Activated CD4-positive, alpha-beta memory T cell treated with anti-CD3 and anti-CD28 coated beads for 36 hours (primary cell): Measurements from ENCODE around the gene ZEB2. TPM values are rescaled to one million over a fixed set of nuclear protein-coding genes. Genes with fewer than 3 reads are reported as not detected.

ENCODE experiments used
- CTCF ChIA-PET: fragments of 350-600 bp; sonication (Branson Sonifier 250); formaldehyde crosslinking; loops from one replicate; lab custom pipeline; 2021; ENCODE audit warnings: antibody characterized with exemption, inconsistent platforms; lab: Charles Lee
- POLR2A ChIA-PET: fragments of 350-600 bp; sonication (Branson Sonifier 250); formaldehyde crosslinking; loops from one replicate; lab custom pipeline; 2021; ENCODE audit warnings: antibody characterized with exemption; lab: Charles Lee
- DNase-seq: peaks from one replicate; pipeline ENCODE4 v3.0.0-alpha.2; 2020
- H3K27ac Mint-ChIP-seq: one replicate; pipeline ENCODE4 v1.8.0; 2021; ENCODE audit warnings: mixed read lengths
- H3K27me3 Mint-ChIP-seq: one replicate; pipeline ENCODE4 v1.8.0; 2021; ENCODE audit warnings: mixed read lengths
- H3K36me3 Mint-ChIP-seq: one replicate; pipeline ENCODE4 v1.8.0; 2021; ENCODE audit warnings: mixed read lengths
- H3K4me1 Mint-ChIP-seq: one replicate; pipeline ENCODE4 v1.8.0; 2021; ENCODE audit warnings: low read depth, mixed read lengths
- H3K4me3 Mint-ChIP-seq: one replicate; pipeline ENCODE4 v1.8.0; 2021; ENCODE audit warnings: mild to moderate bottlenecking, mixed read lengths
- H3K9me3 Mint-ChIP-seq: one replicate; pipeline ENCODE4 v1.8.0; 2021; ENCODE audit warnings: mixed read lengths
- intact Hi-C: fragments of 100-400 bp; cut with micrococcal nuclease; formaldehyde crosslinking; loops from one replicate; pipeline ENCODE4 v1.15.1; 2023
- total RNA-seq, 2 experiments: library from RNA; stranded (reverse); gene quantifications; one replicate each; pipeline ENCODE4 v1.2.3, GENCODE V29; 2021

The ZEB2 gene
- total RNA-seq, 2 experiments from 2014 or later = 16.8 to 17.1 TPM

GRCh38 chr2:144460727-144461307, 59.1 kb downstream of the ZEB2 start:
- no peak overlapping the region for H3K27ac Mint-ChIP-seq
- no peak overlapping the region for H3K4me3 Mint-ChIP-seq
- H3K4me1 Mint-ChIP-seq = peaks cover 23% of the 10 kb centered on the region
- no peaks in the 10 kb centered on the region for H3K27me3 Mint-ChIP-seq
- CTCF ChIA-PET = interaction anchor here (0.6 kb wide), 1 partner anchor 130 kb away, joined by 5 read pairs; no protein-coding TSS in a partner anchor
- H3K9me3 Mint-ChIP-seq = no peaks in the 10 kb centered on the region
- no peaks in the 10 kb centered on the region for H3K36me3 Mint-ChIP-seq
- intact Hi-C loops = no loop called here
- DNase-seq = no peak
- POLR2A ChIA-PET = interaction anchor here (0.9 kb wide), 1 partner anchor 129 kb away, joined by 3 read pairs; no protein-coding TSS in a partner anchor

- Mint-ChIP-seq H3K9me3 (no peaks in the 10 kb centered on the region), H3K4me3 (no peak overlapping the region), H3K27ac (no peak overlapping the region), H3K36me3 (no peaks in the 10 kb centered on the region), H3K27me3 (peaks cover 3% of the 10 kb centered on the region), H3K4me1 (peaks cover 31% of the 10 kb centered on the region)
- intact Hi-C loops = loop anchor here (5.0 kb wide), 2 partner anchors 32 to 112 kb away; no protein-coding TSS in a partner anchor
- DNase-seq = peak; percentile 42
- ChIA-PET CTCF (no interaction called here), POLR2A (interaction anchor here (0.9 kb wide), 1 partner anchor 128 kb away, joined by 3 read pairs; no protein-coding TSS in a partner anchor)
Measured at GRCh38 chr2:144459937-144460336, 60.0 kb downstream of the ZEB2 start.

GRCh38 chr2:144459286-144459685, 60.6 kb downstream of the ZEB2 start:
- ChIA-PET CTCF (no interaction called here), POLR2A (no interaction called here)
- H3K27me3 Mint-ChIP-seq = peaks cover 3% of the 10 kb centered on the region
- peaks cover 37% of the 10 kb centered on the region for H3K4me1 Mint-ChIP-seq
- no peak overlapping the region for H3K27ac Mint-ChIP-seq
- no peak for DNase-seq
- no peak overlapping the region for H3K4me3 Mint-ChIP-seq
- intact Hi-C loops = loop anchor here (5.0 kb wide), 2 partner anchors 33 to 113 kb away; no protein-coding TSS in a partner anchor
- no peaks in the 10 kb centered on the region for H3K9me3 Mint-ChIP-seq
- no peaks in the 10 kb centered on the region for H3K36me3 Mint-ChIP-seq

GRCh38 chr2:144458541-144458940, 61.4 kb downstream of the ZEB2 start:
- intact Hi-C loops = loop anchor here (5.0 kb wide), 2 partner anchors 34 to 114 kb away; no protein-coding TSS in a partner anchor
- ChIA-PET CTCF (no interaction called here), POLR2A (no interaction called here)
- Mint-ChIP-seq H3K4me1 (peaks cover 41% of the 10 kb centered on the region), H3K4me3 (no peak overlapping the region), H3K36me3 (no peaks in the 10 kb centered on the region), H3K27me3 (peaks cover 4% of the 10 kb centered on the region), H3K27ac (no peak overlapping the region), H3K9me3 (no peaks in the 10 kb centered on the region)
- DNase-seq = no peak

GRCh38 chr2:144456680-144457079, 63.2 kb downstream of the ZEB2 start:
- intact Hi-C loops = loop anchor here (1.0 to 5.0 kb wide), 3 partner anchors 36 to 116 kb away; no protein-coding TSS in a partner anchor
- Mint-ChIP-seq H3K27ac (no peak overlapping the region), H3K27me3 (peaks cover 13% of the 10 kb centered on the region), H3K9me3 (no peaks in the 10 kb centered on the region), H3K36me3 (no peaks in the 10 kb centered on the region), H3K4me1 (peaks cover 52% of the 10 kb centered on the region), H3K4me3 (no peak overlapping the region)
- ChIA-PET POLR2A (no interaction called here), CTCF (no interaction called here)
- DNase-seq = peak; percentile 31

- H3K9me3 Mint-ChIP-seq = no peaks in the 10 kb centered on the region
- POLR2A ChIA-PET = interaction anchor here (1.4 to 1.5 kb wide), 2 partner anchors 97 to 222 kb away, joined by 3 to 4 read pairs; no protein-coding TSS in a partner anchor
- CTCF ChIA-PET = interaction anchor here (0.6 kb wide), 1 partner anchor 236 kb away, joined by 3 read pairs; no protein-coding TSS in a partner anchor
- H3K4me3 Mint-ChIP-seq = no peak overlapping the region
- no peak overlapping the region for H3K27ac Mint-ChIP-seq
- H3K27me3 Mint-ChIP-seq = peaks cover 13% of the 10 kb centered on the region
- DNase-seq = no peak
- peaks cover 49% of the 10 kb centered on the region for H3K4me1 Mint-ChIP-seq
- no peaks in the 10 kb centered on the region for H3K36me3 Mint-ChIP-seq
- intact Hi-C loops = loop anchor here (1.0 to 5.0 kb wide), 7 partner anchors 25 to 131 kb away; no protein-coding TSS in a partner anchor
Measured at GRCh38 chr2:144455987-144456386, 63.9 kb downstream of the ZEB2 start.

GRCh38 chr2:144454466-144455287, 65.2 kb downstream of the ZEB2 start:
- peaks cover 13% of the 10 kb centered on the region for H3K27me3 Mint-ChIP-seq
- H3K4me3 Mint-ChIP-seq = peak overlapping the region; percentile 3
- DNase-seq = peak; percentile 54
- ChIA-PET CTCF (interaction anchor here (0.7 kb wide), 2 partner anchors 121 to 580 kb away, joined by 3 read pairs; no protein-coding TSS in a partner anchor), POLR2A (interaction anchor here (1.0 to 1.5 kb wide), 3 partner anchors 40 to 220 kb away, joined by 3 to 4 read pairs (median 3); no protein-coding TSS in a partner anchor)
- peak overlapping the region; percentile 73 for H3K27ac Mint-ChIP-seq
- no peaks in the 10 kb centered on the region for H3K9me3 Mint-ChIP-seq
- intact Hi-C loops = loop anchor here (1.0 to 5.0 kb wide), 7 partner anchors 24 to 130 kb away; no protein-coding TSS in a partner anchor
- no peaks in the 10 kb centered on the region for H3K36me3 Mint-ChIP-seq
- peaks cover 44% of the 10 kb centered on the region for H3K4me1 Mint-ChIP-seq

GRCh38 chr2:144453486-144454158, 66.3 kb downstream of the ZEB2 start:
- Mint-ChIP-seq H3K36me3 (no peaks in the 10 kb centered on the region), H3K9me3 (no peaks in the 10 kb centered on the region), H3K27ac (no peak overlapping the region), H3K4me3 (no peak overlapping the region), H3K4me1 (peaks cover 42% of the 10 kb centered on the region), H3K27me3 (peaks cover 13% of the 10 kb centered on the region)
- no peak for DNase-seq
- POLR2A ChIA-PET = no interaction called here
- CTCF ChIA-PET = no interaction called here
- intact Hi-C loops = loop anchor here (1.0 to 2.0 kb wide), 4 partner anchors 23 to 129 kb away; no protein-coding TSS in a partner anchor

- H3K27ac Mint-ChIP-seq = no peak overlapping the region
- H3K27me3 Mint-ChIP-seq = peaks cover 13% of the 10 kb centered on the region
- H3K36me3 Mint-ChIP-seq = no peaks in the 10 kb centered on the region
- H3K9me3 Mint-ChIP-seq = no peaks in the 10 kb centered on the region
- CTCF ChIA-PET = no interaction called here
- intact Hi-C loops = no loop called here
- peaks cover 42% of the 10 kb centered on the region for H3K4me1 Mint-ChIP-seq
- POLR2A ChIA-PET = no interaction called here
- DNase-seq = no peak
- no peak overlapping the region for H3K4me3 Mint-ChIP-seq
Measured at GRCh38 chr2:144452989-144453336, 67.0 kb downstream of the ZEB2 start.

GRCh38 chr2:144452169-144452988, 67.5 kb downstream of the ZEB2 start:
- no peak overlapping the region for H3K27ac Mint-ChIP-seq
- ChIA-PET CTCF (no interaction called here), POLR2A (no interaction called here)
- H3K4me3 Mint-ChIP-seq = no peak overlapping the region
- H3K27me3 Mint-ChIP-seq = peaks cover 13% of the 10 kb centered on the region
- intact Hi-C loops = no loop called here
- no peaks in the 10 kb centered on the region for H3K36me3 Mint-ChIP-seq
- DNase-seq = no peak
- H3K9me3 Mint-ChIP-seq = no peaks in the 10 kb centered on the region
- H3K4me1 Mint-ChIP-seq = peaks cover 42% of the 10 kb centered on the region

- peaks cover 40% of the 10 kb centered on the region for H3K4me1 Mint-ChIP-seq
- no peak for DNase-seq
- intact Hi-C loops = no loop called here
- no peaks in the 10 kb centered on the region for H3K9me3 Mint-ChIP-seq
- ChIA-PET CTCF (no interaction called here), POLR2A (no interaction called here)
- peaks cover 3% of the 10 kb centered on the region for H3K36me3 Mint-ChIP-seq
- H3K4me3 Mint-ChIP-seq = no peak overlapping the region
- peaks cover 13% of the 10 kb centered on the region for H3K27me3 Mint-ChIP-seq
- no peak overlapping the region for H3K27ac Mint-ChIP-seq
Measured at GRCh38 chr2:144451443-144451842, 68.5 kb downstream of the ZEB2 start.
